Sigmoid colon (tissue), 7 donors: ENCODE results near the gene PRKACB. TPM values are rescaled to one million over a fixed set of nuclear protein-coding genes. Genes with fewer than 3 reads are reported as not detected.
A peak's percentile ranks its signal among the peaks of the same experiment; 100 is the strongest.

ENCODE experiments used
- DNase-seq: peaks from one replicate; pipeline ENCODE4 v3.0.0-alpha.2; 2019
- H3K27ac ChIP-seq, 4 donors: fragments of 200-600 bp; sonication (generic); one replicate each; pipeline ENCODE4 v1.5.1; 2016 to 2019; ENCODE audit warnings: mild to moderate bottlenecking in 1 of 4
- H3K27me3 ChIP-seq, 3 donors: fragments of 200-600 bp; sonication (generic); one replicate each; pipeline ENCODE4 v1.5.1; 2019; ENCODE audit warnings: mild to moderate bottlenecking in 1 of 3
- H3K36me3 ChIP-seq, 4 donors: fragments of 200-600 bp; sonication (generic); one replicate each; pipeline ENCODE4 v1.5.1; 2016 to 2019
- H3K4me1 ChIP-seq, 4 donors: fragments of 200-600 bp; sonication (generic); one replicate each; pipeline ENCODE4 v1.5.1; 2017 to 2019
- H3K4me3 ChIP-seq, 4 donors: fragments of 200-600 bp; sonication (generic); one replicate each; pipeline ENCODE4 v1.5.1; 2017 to 2019; ENCODE audit warnings: mild to moderate bottlenecking in 2 of 4, moderate library complexity in 1 of 4
- H3K9me3 ChIP-seq, 4 donors: fragments of 200-600 bp in 3 of 4; sonication (generic) in 3 of 4; one replicate each; pipeline versions ENCODE4 v1.5.1 to v1.6.1; 2013 to 2019
- CTCF ChIP-seq, 4 experiments: fragments of 450-650 bp in 3 of 4; fragments of 200-600 bp in 1 of 4; IDR thresholded peaks; one replicate each; pipeline ENCODE4 v1.5.1; 2016 to 2019; ENCODE audit warnings: antibody characterized with exemption in 4 of 4, mild to moderate bottlenecking in 3 of 4, moderate library complexity in 2 of 4
- EP300 ChIP-seq, 4 donors: sonication (generic); formaldehyde crosslinking; IDR thresholded peaks; one replicate each; pipeline ENCODE4 v1.6.1; 2017; ENCODE audit warnings: antibody characterized with exemption in 4 of 4
- POLR2A ChIP-seq, 2 donors: fragments of 450-650 bp; IDR thresholded peaks; one replicate each; pipeline ENCODE4 v1.6.1; 2016; ENCODE audit warnings: antibody characterized with exemption in 2 of 2, mild to moderate bottlenecking in 2 of 2, moderate library complexity in 2 of 2
- POLR2AphosphoS5 ChIP-seq, 4 donors: sonication (generic); formaldehyde crosslinking; IDR thresholded peaks; one replicate each; pipeline ENCODE4 v1.6.1; 2017; ENCODE audit warnings: antibody characterized with exemption in 4 of 4
- WGBS, 2 donors: extraction: QIAGEN DNeasy Blood & Tissue Kit; methylation state at CpG; one replicate each; pipeline ENCODE4 v1.1.7; 2013; 5-methylcytosine and 5-hydroxymethylcytosine counted together
- intact Hi-C: fragments of 100-400 bp; cut with DNase I; formaldehyde crosslinking; loops from one replicate; pipeline ENCODE4 v1.15.1; 2023
- polyA plus RNA-seq, 3 donors: library from polyadenylated mRNA; stranded (reverse); fragments of 200-250 nt; gene quantifications; one replicate each; pipeline ENCODE4 v1.2.3, GENCODE V29; 2013
- total RNA-seq, 4 donors: library from RNA; depleted of rRNA; stranded (reverse); fragments of >200 nt; gene quantifications; one replicate each; pipeline ENCODE4 v1.1.0, GENCODE V29; 2016
- donor health status: healthy with polysubstance abuse.
- donor health status: Bipolar disorder and iron deficiency.
- donor health status: healthy.

Gene PRKACB
- total and polyA plus RNA-seq, 7 donors = 35.5 to 67.9 (median 55.6) TPM

DNA sequence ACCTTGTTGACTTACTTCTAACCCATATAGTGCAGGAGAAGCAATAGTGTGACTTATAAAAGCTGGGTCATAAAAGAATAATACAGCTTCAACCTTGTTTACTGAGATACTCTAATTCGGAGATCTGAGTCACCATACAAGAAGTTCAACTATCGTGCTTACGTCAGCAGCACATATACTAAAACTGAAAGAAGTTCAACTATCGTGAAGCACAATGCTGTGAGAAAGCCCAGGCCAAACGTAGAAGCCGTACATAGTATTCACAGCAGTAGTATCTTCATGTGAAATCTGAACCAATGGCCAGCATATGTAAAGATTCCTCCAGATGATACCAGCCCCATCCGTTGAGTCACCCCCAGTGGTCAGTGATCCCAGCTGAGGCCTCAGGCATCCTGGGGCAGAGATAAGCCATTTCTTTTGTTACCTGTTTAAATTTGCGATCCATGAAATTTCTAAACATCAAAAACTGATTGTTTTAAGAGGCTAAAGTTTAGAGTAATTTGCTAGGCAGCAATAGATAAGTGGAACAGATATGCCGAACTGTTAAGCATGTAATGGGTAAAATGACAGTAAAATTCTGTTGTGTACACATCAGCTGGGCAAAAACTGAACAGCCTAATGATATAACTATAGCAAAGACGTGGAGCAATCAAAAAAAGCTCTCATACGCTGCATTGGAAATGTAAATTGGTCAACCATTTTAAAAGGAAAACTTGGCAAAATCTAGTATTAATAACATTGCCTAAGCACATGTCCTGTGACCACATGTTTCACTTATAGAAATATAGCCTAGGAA is 103.6 kb downstream of the PRKACB start:
- no peak for TF ChIP-seq CTCF (IDR thresholded peaks at IDR 0.05)
- peak in 1 of 4 donors; percentile 11 for TF ChIP-seq POLR2AphosphoS5 (IDR thresholded peaks at IDR 0.05)
- peak in 1 of 4 donors; percentile 15 for TF ChIP-seq EP300 (IDR thresholded peaks at IDR 0.05)
- DNase-seq = no peak
- H3K9me3 ChIP-seq = no peaks in the 10 kb centered on the region
- no peaks in the 10 kb centered on the region for H3K4me1 ChIP-seq
- 17 to 69% methylated on average over 11 of the region's 11 CpGs for WGBS, 2 donors
- H3K4me3 ChIP-seq = no peak overlapping the region
- H3K27me3 ChIP-seq = no peaks in the 10 kb centered on the region
- intact Hi-C loops = no loop called here
- H3K36me3 ChIP-seq = no peaks in the 10 kb centered on the region
- H3K27ac ChIP-seq = peak overlapping the region in 2 of 4 donors; percentile 24 to 51

- TF ChIP-seq EP300 (IDR thresholded peaks at IDR 0.05) (no peak), POLR2A (IDR thresholded peaks at IDR 0.05) (no peak), POLR2AphosphoS5 (IDR thresholded peaks at IDR 0.05) (no peak), CTCF (IDR thresholded peaks at IDR 0.05) (no peak)
- 97% methylated on average over 2 of the region's 2 CpGs for WGBS, 2 donors
- Histone ChIP-seq H3K4me1 (peaks cover 0 to 11% (median 4%) of the 10 kb centered on the region in 4 donors), H3K27ac (no peak overlapping the region), H3K9me3 (no peaks in the 10 kb centered on the region), H3K4me3 (no peak overlapping the region), H3K27me3 (no peaks in the 10 kb centered on the region), H3K36me3 (no peaks in the 10 kb centered on the region)
- DNase-seq = no peak
- intact Hi-C loops = no loop called here
These were observed 106.6 kb downstream of the PRKACB start for GRCh38 chr1:84250668-84251067.

GRCh38 chr1:84253036-84253435 is 109.0 kb downstream of the PRKACB start:
- Histone ChIP-seq H3K27me3 (no peaks in the 10 kb centered on the region), H3K9me3 (no peaks in the 10 kb centered on the region), H3K4me1 (peaks cover 0 to 11% (median 4%) of the 10 kb centered on the region in 4 donors), H3K36me3 (no peaks in the 10 kb centered on the region), H3K4me3 (no peak overlapping the region), H3K27ac (peak overlapping the region in 1 of 4 donors; percentile 44)
- DNase-seq = no peak
- 87 to 91% methylated on average over 2 of the region's 2 CpGs for WGBS, 2 donors
- intact Hi-C loops = no loop called here
- TF ChIP-seq POLR2AphosphoS5 (IDR thresholded peaks at IDR 0.05) (no peak), CTCF (IDR thresholded peaks at IDR 0.05) (no peak), EP300 (IDR thresholded peaks at IDR 0.05) (no peak), POLR2A (IDR thresholded peaks at IDR 0.05) (no peak)

- Histone ChIP-seq H3K4me3 (no peak overlapping the region), H3K27me3 (no peaks in the 10 kb centered on the region), H3K36me3 (no peaks in the 10 kb centered on the region), H3K4me1 (peaks cover 0 to 11% (median 4%) of the 10 kb centered on the region in 4 donors), H3K9me3 (no peaks in the 10 kb centered on the region), H3K27ac (peak overlapping the region in 1 of 4 donors; percentile 44)
- 11 to 54% methylated on average over 4 of the region's 4 CpGs for WGBS, 2 donors
- intact Hi-C loops = no loop called here
- TF ChIP-seq CTCF (IDR thresholded peaks at IDR 0.05) = no peak
- TF ChIP-seq POLR2AphosphoS5 (IDR thresholded peaks at IDR 0.05) = peak in 2 of 4 donors; percentile 12 to 13
- peak; percentile 65 for DNase-seq
These were observed 109.8 kb downstream of the PRKACB start for GRCh38 chr1:84253891-84254290.
